GM19397 (cell line): ENCODE results near the gene LRFN4.

Source experiments
- ATAC-seq: cut with Tn5 transposase; IDR thresholded peaks from one replicate; pipeline ENCODE4 v1.9.1; 2021; ENCODE audit warnings: mild to moderate bottlenecking, moderate library complexity; ENCODE audit not compliant: unreplicated experiment

LRFN4 gene

GRCh38 chr11:66887526-66887925 lies 30.7 kb downstream of the LRFN4 start:
- ATAC-seq, result no peak

GRCh38 chr11:66888282-66888681 lies 31.4 kb downstream of the LRFN4 start:
- ATAC-seq, result no peak

GRCh38 chr11:66889960-66890359 lies 33.1 kb downstream of the LRFN4 start:
- ATAC-seq, result no peak

GRCh38 chr11:66891851-66892660 lies 35.2 kb downstream of the LRFN4 start:
- ATAC-seq, result peak; percentile 61

DNA sequence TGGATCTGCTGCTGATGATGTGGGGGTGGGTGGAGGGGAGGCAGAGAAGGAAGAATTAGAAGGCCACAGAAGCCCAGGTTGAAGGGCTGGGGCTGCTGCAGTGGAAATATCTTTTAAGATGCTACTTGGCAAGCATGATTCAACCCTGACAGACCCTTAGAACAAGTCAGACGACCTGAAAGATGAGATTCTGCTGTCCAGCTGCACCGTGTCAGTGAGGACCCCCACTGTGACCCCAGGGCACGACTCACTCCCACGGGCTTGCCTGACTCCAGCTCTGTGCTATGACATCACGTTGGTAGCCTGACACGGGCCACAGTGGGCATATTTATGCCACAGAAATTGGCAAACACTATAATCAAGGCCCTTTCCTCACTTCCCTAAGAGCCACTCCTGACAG lies 36.0 kb downstream of the LRFN4 start:
- ATAC-seq, result no peak

GRCh38 chr11:66894141-66894540 lies 37.3 kb downstream of the LRFN4 start:
- no peak for ATAC-seq

GRCh38 chr11:66901964-66902390 lies 45.1 kb downstream of the LRFN4 start:
- ATAC-seq, result no peak

GRCh38 chr11:66902486-66903177 lies 45.8 kb downstream of the LRFN4 start:
- ATAC-seq, result no peak

- ATAC-seq, result no peak
Observed at GRCh38 chr11:66904055-66904454, 47.2 kb downstream of the LRFN4 start.

DNA sequence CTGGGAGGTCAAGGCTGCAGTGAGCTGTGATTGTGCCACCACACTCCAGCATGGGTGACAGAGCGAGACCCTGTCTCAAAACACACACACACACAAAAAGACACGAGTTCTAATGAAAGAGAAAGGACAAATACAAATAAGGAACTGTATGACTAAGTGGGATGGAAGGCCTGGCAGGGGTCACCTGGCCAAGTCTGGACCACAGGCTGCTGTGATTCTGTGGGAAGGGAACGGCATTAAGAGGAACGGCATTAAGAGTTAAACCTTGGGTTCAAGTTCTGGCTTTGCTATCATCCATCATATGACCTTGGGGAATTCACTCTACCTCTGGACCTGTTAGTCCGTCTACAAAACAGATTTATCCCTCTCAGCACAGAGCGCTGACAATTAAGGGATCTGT lies 47.7 kb downstream of the LRFN4 start:
- no peak for ATAC-seq

GRCh38 chr11:66904981-66905521 lies 48.2 kb downstream of the LRFN4 start:
- ATAC-seq, result no peak

DNA sequence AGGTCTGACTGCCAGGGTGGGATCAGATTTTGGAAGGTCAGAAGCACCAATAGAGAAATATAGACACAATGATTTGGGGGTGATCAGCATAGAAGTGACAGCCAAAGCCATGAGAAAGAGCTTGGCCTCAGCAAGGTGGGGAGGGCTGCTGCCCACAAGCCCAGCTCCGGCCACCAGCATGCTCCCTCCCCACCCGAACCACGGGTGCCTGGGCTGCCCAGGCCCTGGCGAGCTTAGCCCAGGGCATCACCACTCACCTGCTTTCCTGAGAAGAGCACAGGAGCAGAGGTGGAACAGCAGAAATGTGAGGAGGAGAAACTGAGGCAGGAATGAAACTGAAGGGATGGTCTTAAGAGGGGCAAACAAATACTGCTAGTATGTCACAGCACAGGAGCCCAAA lies 48.8 kb downstream of the LRFN4 start:
- no peak for ATAC-seq

- ATAC-seq, result no peak
Observed at GRCh38 chr11:66906061-66906733, 49.3 kb downstream of the LRFN4 start.

GRCh38 chr11:66907751-66908630 lies 51.1 kb downstream of the LRFN4 start:
- ATAC-seq, result no peak

DNA sequence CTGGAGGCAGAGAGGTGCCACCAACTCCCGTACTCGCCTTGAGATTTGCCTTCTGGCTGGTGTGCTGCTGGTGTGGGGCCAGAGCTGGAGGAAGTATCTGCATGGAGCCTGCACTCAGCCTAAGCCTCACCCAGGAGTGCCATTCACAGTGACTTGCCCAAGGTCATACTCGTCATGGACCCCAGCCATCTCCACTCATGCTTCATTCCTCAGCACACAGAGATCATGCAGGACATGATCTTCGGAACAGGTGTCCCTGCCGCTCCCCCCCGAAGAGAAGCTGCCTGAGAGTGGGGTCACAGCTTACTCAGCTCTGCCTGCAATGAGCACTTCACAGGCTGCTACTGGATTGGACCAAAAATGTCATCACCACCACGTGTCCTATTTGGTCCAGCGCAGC lies 52.3 kb downstream of the LRFN4 start:
- ATAC-seq, result no peak

DNA sequence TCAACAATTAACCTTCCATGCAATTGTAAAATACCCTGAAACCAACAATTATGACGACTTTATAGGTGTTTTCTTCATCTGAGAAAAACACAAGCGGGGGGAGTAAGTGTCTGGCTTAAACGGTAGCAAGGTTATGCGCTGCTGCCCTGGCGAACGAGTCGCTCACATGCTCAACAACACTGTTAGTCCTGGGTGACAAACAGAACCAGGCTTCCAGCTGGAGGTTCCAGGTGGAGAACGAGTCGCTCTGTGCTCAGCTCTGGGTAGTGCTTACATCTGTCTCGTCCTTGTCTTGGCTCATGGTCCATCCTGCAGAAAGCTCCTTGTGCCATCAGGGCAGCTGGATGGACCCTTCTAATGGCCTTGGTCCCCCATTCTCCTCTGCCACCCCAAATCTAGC lies 53.2 kb downstream of the LRFN4 start:
- no peak for ATAC-seq
